COLO668 (cell line): ENCODE results near the gene KRT38.
"Not testable (repeated sequence)": the region's sequence is repeated elsewhere in the genome, so short reads cannot be mapped to it uniquely, and the experiment has no call there.

ENCODE experiments used
- DNase-seq: peaks from one replicate; lab custom pipeline; 2025; ENCODE audit not compliant: unreplicated experiment; lab: John Stamatoyannopoulos, UW

The KRT38 gene

DNA sequence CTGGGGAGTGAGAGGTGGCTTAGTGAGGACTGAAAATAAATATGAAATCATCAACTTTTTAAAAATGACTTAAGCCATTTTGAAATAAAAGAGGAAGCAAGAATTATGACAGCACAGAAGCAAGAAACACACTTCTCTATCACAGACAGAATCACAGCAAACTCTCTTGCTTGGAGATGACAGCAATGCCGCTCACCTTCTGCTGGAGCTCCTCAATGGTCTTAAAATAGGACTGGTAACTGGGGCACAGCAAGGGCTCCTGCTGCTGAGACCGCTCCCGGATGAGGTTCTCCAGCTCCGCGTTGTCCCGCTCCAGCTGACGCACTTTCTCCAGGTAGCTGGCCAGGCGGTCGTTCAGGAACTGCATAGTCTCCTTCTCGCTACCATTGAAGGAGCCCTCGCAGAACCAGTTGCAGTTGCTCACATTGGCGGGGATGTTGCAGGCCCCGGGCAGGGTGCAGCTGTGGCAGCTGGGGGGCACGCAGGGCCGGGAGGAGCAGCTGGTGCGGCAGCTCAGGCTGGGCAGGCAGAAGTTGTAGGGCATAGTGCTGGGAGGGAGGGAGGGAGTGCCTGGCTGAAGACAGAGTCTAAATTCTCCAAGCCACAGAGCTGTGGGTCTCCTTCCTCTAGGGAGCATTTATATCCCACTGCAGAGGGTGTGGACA lies 43.7 kb downstream of the KRT38 start, which contains the start of gene KRT31:
KRT31 (minus strand) TSS at position 613 of the 665 bp plus-strand sequence; CDS start at position 544, 69 bp downstream.
- DNase-seq = no peak

GRCh38 chr17:41396340-41396739 lies 44.4 kb downstream of the KRT38 start:
- DNase-seq = no peak

GRCh38 chr17:41395611-41396010 lies 45.2 kb downstream of the KRT38 start:
- DNase-seq = no peak

- not testable (repeated sequence) for DNase-seq
Measured at GRCh38 chr17:41395044-41395443, 45.7 kb downstream of the KRT38 start.

DNA sequence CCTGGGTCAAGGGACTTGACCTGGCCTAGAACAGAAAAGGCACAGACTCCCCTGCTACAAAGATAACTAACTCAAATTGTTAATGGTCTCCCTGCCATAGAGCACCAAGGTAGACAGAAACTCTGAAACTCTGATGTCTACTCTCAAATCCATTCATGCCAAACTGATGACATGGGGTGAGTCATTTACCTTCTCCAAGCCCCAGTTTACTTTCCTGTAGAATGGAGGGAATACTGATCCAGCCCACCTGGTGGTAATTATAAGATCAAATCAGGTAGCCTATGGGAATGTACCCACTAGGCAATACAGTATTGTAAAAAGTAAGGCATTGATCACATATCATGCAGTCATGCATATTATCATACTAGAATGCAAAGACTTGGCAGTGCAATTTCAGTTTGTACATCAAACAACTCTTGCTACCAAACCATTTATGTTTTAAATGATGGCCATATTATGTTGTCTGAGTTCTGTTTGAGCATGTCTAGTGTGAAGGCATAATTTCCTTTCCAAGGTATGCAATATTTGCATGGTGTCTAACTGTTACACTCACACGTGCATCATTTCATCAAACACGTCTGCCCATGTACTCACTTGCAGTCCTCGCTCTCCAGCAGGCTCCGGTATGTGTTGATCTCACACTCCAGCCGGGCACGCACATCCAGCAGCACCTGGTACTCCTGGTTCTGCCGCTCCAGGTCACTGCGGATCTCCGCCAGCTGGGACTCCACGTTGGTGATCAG lies 46.4 kb downstream of the KRT38 start:
- DNase-seq = no peak

DNA sequence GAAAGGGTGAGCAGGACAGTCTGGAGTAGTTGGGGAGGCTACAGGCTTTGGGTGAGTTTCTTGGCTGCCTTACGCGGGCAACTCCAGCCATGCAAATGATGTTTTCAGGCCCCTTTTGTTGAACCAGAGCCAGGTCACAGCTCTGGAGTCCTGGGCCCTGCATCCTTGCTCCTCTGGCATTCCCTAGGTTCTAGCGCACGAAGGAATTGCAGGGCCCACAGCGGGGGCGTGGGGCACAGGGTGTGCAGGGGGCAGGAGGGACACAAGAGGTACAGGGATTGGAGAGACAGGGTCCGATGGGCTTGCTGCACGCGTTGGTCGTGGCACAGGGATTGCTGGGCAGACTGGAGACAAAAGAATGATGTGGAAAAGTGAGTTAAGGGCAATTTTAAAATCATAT lies 47.0 kb downstream of the KRT38 start:
- DNase-seq = no peak

GRCh38 chr17:41393294-41393693 lies 47.5 kb downstream of the KRT38 start:
- DNase-seq = no peak

- no peak for DNase-seq
Measured at GRCh38 chr17:41392278-41392677, 48.5 kb downstream of the KRT38 start.

DNA sequence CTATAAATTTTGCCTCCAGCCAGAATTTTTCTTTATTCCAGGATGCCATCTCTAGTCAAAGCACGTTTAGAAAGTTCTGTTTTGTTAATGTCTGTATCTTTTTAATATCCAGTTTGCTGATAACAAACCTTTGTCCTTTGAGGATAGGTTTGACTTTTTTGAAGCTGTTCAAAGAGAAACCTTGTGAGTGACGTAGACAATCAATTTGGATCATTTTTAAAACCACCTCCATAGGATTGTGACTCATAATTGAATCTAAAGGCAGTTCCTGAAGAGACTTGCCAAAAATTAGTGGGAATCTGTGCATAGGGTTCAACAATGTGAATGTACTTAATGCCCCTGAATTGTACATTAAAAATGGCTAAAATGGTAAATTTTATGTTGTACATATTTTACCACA lies 49.2 kb downstream of the KRT38 start:
- no peak for DNase-seq

DNA sequence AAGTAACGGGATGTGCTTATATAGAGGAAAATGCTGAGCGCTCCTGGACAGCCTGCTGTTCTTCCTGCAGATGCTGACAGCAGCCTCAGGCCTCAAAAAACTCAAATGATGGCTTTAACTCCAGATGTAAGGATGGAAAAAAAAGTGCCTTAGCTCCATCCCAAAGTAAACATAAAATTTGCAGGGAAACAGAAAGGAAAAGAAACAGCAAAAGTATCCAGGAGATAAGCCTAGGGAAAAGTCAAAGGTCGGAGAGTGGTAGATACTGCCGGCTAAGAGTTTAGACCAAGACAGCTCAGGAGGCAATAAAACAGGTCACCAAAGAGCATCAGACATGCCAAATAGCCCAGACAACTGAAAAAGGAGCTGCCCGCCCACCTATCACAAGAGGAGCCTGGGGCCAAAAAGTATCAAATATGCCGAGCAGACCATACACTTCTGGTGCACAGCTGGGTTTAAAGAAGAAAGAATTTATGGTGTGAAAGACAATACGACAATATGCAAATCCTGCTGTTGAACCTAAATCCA lies 50.3 kb downstream of the KRT38 start:
- DNase-seq = no peak

DNA sequence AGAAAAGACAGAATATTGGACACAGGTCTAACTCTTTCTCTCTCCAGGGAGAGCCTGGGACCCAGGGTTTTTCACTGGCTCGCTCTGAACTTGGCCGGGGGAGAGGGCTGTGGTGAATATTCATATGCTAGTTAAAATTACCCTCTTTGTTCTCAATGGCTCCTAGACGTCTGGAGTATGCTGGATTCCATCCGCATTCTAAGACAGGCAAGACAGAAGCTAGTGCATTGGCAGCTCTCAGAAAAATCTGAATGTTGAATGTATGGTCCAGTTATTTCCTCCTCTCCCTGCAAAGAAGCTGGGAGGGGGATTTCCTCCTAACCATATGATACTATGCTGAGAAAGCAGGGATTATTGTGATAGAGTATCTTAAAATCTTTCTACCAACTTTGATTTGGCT lies 53.1 kb downstream of the KRT38 start:
- DNase-seq = no peak

DNA sequence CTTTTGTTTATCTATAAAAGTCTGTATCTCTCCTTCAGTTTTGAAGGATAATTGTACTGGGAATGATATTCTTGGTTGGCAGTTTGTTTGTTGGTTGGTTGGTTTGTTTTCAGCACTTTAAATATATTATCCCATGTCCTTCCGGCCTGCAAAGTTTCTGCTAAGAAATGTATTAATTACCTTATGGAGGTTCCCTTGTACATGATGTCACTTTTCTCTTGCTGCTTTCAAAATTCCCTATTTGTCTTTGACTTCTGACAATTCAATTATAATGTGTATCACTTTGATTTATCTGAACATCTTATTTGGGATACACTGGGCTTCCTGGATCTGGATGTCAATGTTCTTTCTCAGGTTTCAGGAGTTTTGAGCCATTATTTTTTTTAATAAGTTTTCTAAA lies 54.6 kb downstream of the KRT38 start:
- DNase-seq = no peak
